ENCODE results near the gene ITM2C.

- TF ChIP-seq CTCF (conservative IDR thresholded peaks at IDR 0.05; ENCODE audit: low read length) (no peak), EZH2phosphoT487 (IDR thresholded peaks at IDR 0.05; ENCODE audit: borderline replicate concordance) (no peak)
Observed at GRCh38 chr2:230906471-230907230, 41.9 kb downstream of the ITM2C start.
